Kasumi-1 (cell line): ENCODE results near the gene DYSF.

ENCODE experiments used
- DNase-seq, 2 experiments: peaks; one replicate each; lab custom pipeline; 2025; lab: John Stamatoyannopoulos, UW

Gene DYSF

GRCh38 chr2:71456617-71457016, 3.3 kb downstream of the DYSF start:
- no peak for DNase-seq

- no peak for DNase-seq
Observed at GRCh38 chr2:71457123-71457915, 4.0 kb downstream of the DYSF start.

DNA sequence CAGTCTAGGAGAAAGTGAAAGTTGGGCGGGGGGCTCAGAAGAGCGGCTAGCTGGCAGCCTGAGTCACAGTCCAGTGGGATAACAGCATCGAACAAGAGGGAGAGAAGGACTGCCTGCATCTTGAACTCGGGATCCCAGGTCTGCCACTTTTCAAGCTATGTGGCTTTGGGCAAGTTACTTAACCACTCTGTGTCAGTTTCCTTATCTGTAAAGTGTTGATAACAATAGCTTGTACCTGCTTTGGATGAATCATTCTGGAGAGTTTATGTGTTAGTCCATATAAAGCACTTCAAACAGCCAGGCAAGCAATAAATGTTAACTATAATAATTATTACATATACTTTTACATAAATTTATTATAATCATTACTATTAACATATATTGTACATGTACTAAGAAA, 4.6 kb downstream of the DYSF start:
- DNase-seq = no peak

DNA sequence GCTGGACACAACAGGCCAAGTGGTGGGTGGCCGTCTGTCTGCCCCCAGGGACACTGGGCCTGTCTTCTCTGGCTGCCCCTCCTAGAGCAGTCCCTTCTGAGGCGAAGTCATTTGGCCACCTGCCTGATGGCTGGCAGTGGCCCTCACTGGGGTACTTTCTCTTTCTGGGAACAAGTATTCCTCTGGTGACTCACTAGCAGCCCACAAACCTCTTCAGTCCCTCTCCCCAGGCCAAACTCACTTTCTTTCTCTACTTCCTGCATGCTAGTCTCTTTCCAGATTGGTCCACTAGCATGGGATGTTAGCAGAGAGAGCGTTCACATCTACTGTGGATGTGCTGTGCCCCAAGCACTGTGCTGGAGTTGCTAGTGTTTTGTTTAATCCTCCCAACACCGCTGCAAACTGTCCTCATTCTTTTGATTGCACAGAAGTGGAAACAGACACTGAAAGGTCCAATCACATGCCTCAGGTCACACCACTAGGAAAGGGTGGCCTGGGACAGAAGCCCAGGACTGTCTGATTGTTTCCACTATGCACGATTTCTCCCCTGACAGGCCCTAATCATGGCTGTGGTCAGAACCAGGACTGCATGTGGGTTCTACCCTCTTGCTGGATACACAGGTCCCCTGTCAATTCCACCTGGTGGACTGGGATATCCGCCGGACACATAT, 5.2 kb downstream of the DYSF start:
- peak; percentile 7 to 14 for DNase-seq

- DNase-seq = no peak
Observed at GRCh38 chr2:71459084-71459431, 5.7 kb downstream of the DYSF start.

GRCh38 chr2:71460056-71460455, 6.7 kb downstream of the DYSF start:
- DNase-seq = no peak

DNA sequence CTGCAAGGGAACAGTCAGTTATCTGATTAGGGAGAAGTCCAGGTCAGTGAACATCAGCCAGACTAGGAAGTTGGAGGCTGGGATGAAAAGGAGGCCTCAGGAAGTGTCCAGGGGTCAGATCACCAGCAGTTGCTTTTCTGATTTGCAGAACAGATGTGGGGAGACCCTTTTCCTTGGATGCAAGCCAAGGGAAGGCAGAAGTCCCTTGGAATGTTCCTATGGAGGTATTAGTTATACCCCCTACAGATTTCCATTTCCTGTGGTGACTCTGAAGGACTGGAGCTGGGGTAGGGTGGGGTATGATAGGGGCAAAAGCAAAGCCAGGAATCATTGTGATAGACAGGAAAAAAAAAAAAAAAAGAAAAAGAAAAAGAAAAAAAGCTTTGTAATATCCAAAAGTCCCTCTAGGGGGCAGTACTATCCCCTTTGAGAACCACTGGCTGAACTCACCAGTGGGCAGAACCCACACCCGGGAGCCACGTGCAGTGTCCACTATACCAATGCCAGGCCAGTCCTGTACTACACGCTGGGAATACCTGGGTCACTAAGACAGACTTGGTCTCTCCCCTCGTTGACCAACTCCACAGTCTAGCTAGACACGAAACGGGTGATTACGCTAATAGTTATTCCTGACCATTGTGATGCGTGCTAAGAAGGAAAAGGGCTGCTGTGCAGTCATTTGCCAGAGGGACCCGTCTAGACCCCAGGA, 7.4 kb downstream of the DYSF start:
- peak; percentile 19 to 24 for DNase-seq

GRCh38 chr2:71461304-71461671, 7.9 kb downstream of the DYSF start:
- DNase-seq = no peak

- no peak for DNase-seq
Observed at GRCh38 chr2:71462056-71462605, 8.8 kb downstream of the DYSF start.

DNA sequence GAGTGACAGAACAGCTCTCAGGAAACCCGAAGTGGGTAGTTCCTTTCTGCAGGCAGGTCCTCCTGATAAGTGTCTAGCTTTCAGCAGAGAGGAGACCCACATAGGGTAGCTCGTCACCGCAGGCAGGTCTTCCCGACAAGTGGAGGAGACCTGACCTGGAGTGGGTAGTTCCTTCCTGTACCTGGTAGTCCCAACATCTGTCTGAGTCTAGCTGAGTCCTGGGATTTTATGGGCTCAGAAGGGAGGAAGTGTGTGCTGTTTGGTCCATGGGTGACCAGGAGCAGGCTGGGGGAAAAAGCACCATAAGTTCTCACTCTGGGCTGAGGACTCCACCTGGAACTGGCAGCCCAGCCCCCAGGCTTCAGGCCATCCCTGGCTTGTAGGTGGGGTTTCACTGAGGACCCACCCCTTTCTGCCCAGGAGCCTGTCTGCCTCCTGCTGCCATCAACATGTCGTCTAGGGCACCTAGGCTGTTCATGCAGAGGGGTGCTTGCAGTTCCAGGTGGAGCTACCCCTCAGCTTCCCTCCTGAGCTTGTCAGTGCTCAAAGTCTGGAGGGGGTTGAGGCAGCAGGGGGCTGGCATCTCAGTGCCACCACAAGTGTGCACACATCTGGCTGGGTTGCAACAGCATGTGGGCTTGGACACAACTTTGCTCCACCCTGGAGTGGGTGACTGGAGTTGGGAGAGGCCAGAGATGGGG, 9.4 kb downstream of the DYSF start:
- DNase-seq = no peak

DNA sequence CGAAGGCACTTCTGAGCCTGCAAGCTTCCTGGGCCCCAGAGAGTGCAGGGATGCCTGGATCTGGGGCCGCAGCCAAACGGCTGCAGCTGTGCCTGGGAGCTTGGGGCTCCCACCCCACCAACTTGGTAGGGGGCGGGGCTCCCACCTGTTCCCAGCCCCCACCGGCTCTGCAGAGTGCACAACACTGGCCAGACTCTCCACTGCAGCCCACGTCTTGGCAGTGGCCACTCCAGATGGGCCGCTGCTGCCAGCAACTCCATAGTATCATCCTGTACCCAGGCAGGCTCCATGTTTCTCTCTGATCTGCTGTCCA, 9.9 kb downstream of the DYSF start:
- DNase-seq = no peak

DNA sequence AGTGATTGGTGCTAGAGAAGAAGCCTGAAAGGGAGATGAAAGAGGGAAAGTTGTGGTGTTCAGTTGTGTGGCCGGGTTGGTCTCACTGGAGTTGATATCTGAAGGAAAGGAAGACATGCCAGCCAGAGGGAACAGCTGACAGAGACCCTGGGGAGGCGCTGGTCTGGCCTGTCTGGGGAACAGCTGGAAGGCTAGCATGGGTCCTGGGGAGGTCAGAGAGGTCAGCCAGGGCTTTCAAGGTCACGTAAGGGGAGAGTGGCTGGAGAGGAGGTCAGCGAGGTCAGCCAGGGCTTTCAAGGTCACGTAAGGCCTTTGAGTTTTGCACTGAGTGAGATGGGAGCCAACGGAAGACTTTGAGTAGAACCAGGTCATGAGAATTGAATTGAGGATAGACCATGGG, 11.0 kb downstream of the DYSF start:
- DNase-seq = no peak

- DNase-seq = no peak
Observed at GRCh38 chr2:71465356-71465755, 12.0 kb downstream of the DYSF start.

DNA sequence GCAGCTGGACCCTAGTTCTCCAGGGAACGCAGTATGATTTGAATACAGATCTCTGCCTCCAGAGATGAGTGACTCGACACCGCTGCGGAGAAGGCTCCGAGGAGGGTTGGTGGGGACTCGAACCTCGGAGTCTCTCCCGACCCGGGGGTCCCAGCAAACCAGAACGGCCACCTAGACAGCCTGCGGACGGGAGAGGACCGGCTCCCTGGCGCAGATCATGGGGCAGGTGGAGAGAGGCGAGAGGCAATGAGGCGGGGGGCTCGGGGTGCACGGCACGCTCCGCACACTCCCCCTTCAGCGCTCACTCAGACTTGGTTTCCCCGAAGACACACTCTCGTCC, 12.6 kb downstream of the DYSF start:
- no peak for DNase-seq

DNA sequence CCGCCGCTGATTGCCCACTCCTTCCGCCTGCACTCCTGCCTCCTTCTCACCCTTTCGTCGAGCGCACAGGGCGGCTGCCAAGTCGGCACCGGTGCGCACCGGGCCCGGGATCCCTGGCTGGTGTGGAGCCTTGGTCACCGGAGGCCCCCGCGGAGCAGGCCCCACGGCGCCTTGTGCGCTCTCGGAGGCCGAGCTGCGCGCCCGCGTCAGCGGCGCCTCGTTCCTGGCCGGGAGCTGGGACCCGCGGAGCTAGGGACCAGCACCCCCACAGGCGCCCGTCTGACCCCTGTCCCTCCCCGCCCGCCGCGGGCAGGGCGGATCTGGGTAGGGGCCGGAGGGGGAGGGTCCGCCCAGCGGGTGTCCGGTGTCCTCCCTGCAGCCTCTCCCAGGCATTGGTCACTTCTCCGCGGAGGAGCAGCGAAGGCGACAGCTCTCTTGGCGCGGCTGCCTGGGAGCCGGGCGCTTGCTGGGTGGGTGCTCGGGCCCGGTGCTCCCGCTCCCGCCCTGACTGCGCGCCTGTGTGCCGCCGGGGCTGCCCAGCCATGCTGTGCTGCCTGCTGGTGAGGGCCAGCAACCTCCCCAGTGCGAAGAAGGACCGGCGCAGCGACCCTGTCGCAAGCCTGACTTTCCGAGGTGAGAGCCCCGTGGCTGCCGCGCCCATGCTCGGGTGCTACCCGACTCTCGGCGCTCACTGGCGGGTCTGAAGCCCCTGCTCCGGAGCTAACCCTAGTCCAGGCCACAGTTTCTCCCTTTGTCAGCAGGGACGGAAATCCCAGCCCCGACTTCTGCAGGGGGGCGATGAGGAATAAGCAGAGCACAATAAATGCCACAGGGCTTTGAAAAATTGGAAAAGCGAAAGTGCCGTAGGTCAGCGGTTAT, 13.2 kb downstream of the DYSF start:
- DNase-seq = peak in 1 of 2 experiments; percentile 14

DNA sequence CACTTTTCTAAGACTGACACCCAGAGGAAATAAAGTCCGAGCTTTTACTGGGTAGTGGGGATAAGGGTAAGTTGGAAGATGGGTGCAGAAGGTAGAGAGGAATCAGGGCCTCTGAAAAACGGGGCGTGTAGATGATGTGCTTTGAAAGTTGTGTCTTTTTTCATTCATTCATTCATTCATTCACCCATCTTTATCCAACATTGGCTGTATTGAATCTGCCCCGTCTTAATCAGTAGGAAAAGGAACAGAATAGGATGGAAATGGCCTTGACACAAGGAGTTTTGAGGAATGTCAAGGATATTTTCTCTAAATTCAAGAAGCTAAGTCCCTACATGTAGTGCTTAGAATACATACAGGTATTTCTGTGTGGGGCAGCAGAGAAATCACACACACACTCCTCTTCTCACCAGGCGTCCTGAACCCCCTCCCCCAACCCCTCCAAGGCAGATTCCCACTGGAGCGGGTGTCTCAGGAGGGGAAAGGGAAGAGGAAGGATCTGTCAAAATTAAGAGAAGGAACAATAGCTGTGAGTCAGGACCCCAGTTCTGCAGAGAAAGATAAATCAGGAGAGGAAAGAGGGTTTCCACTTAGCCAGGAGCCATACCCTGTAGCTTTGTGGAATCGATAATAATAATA, 13.9 kb downstream of the DYSF start:
- no peak for DNase-seq

DNA sequence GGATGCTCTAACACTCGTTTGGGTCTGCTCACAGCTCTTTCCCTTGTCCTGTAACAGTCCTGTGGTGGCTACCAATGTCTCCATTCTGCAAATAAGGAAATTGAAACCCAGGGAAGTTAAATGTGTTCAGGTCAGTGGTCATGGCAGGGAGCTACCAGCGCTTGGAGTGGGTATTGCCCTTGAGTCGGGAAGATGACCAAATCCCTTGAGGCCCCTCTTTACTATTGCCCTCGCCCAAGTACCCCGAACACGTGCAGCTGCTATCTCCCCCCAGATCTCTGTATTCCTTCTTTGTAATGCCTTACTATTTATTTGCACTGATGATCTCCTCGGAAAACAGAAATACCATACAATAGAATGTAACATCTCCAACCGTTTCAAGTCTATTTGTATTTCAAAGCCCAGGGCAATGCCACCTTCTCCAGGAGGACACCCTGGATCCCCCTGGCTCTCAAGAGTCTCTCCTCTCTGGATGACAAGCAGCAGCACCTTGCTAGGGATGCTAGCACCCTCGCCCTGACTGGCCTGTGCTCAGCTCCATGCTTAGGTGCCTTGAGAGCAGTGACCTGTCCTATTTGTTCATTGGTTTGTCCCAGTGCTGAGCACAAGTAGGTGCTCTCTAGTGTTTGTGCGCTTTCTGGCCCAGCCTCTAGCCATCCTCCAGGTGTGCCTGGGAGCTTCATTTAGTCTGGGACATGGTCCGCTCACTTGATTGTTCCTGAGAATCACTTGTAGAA, 15.1 kb downstream of the DYSF start:
- no peak for DNase-seq

DNA sequence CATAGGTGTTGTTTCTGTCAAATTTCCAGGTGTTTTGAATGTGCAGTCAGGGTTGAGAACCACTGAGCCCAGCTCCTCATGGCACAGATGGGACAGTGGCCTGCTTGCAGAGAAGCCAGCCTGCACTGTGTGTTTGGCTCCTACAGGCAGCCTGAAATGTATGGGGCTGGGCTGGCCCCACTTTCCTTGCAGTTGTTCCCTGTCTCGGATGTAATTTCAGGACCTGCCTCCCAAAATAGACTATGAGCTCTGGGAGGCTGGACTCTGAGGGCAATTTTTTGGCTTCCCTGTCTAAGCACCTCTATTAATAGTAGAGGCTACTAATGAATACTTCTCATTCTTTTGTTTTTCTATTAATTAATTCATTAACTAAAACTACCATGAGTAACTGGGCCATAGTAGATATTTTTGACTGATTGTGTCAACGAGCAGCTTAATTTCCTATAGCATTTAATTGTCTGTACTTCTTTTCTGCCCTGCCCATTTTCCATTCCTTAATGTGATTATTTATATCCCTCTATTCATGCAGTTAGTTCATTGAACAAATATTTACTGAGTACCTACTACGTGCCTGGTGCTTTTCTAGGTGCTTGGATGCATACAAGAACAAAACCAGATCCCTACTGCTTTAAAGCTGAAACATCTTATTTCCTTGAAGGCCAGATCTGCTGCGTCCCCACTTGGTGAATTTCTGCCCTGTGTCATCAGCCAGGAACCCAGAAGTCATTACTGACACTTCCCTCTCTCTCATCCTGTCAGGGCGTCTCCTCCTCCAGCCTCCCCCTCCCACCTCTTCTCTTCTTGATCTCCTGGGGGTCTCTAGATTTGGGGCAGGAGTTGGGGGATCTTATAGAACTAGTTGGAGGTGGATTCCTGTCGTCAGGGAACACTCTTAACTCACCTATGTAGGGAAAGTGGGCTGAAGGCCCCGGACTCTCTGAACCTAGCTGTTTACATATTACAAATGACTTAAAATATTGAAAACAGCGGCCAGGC, 16.3 kb downstream of the DYSF start:
- DNase-seq = no peak

GRCh38 chr2:71471276-71471675, 17.9 kb downstream of the DYSF start:
- DNase-seq = no peak
